Superior temporal gyrus (tissue), 1 donor: ENCODE data around the gene PRKCI.
A peak's percentile ranks its signal among the peaks of the same experiment; 100 is the strongest.
"Not testable (repeated sequence)": the region's sequence is repeated elsewhere in the genome, so short reads cannot be mapped to it uniquely, and the experiment has no call there.

Experiments used
- DNase-seq: peaks from one replicate; pipeline ENCODE4 v3.0.0-alpha.2; 2016; ENCODE audit errors: extremely low spot score

Gene PRKCI

GRCh38 chr3:170222647-170223541 is 670 bp downstream of the PRKCI start:
- peak; percentile 62 for DNase-seq

GRCh38 chr3:170225166-170225565 is 2.9 kb downstream of the PRKCI start:
- no peak for DNase-seq

GRCh38 chr3:170226426-170226960 is 4.3 kb downstream of the PRKCI start:
- no peak for DNase-seq

GRCh38 chr3:170228093-170228766 is 6.0 kb downstream of the PRKCI start:
- DNase-seq, result no peak

- no peak for DNase-seq
Observed at GRCh38 chr3:170232266-170232665, 10.0 kb downstream of the PRKCI start.

- no peak for DNase-seq
Observed at GRCh38 chr3:170233530-170233929, 11.3 kb downstream of the PRKCI start.

GRCh38 chr3:170240142-170240541 is 17.9 kb downstream of the PRKCI start:
- no peak for DNase-seq

GRCh38 chr3:170240671-170241070 is 18.4 kb downstream of the PRKCI start:
- DNase-seq, result no peak

GRCh38 chr3:170244576-170244975 is 22.4 kb downstream of the PRKCI start:
- no peak for DNase-seq

GRCh38 chr3:170247875-170248274 is 25.7 kb downstream of the PRKCI start:
- no peak for DNase-seq

GRCh38 chr3:170256597-170256996 is 34.4 kb downstream of the PRKCI start:
- DNase-seq, result no peak

GRCh38 chr3:170257145-170257544 is 34.9 kb downstream of the PRKCI start:
- DNase-seq, result no peak

- no peak for DNase-seq
Observed at GRCh38 chr3:170258105-170258487, 35.9 kb downstream of the PRKCI start.

GRCh38 chr3:170259907-170260306 is 37.7 kb downstream of the PRKCI start:
- DNase-seq, result no peak

GRCh38 chr3:170267793-170268192 is 45.6 kb downstream of the PRKCI start:
- no peak for DNase-seq

GRCh38 chr3:170269673-170270254 is 47.5 kb downstream of the PRKCI start:
- DNase-seq, result not testable (repeated sequence)

- no peak for DNase-seq
Observed at GRCh38 chr3:170270282-170270881, 48.2 kb downstream of the PRKCI start.

- DNase-seq, result no peak
Observed at GRCh38 chr3:170274641-170275040, 52.4 kb downstream of the PRKCI start.

GRCh38 chr3:170275832-170276231 is 53.6 kb downstream of the PRKCI start:
- no peak for DNase-seq

- DNase-seq, result not testable (repeated sequence)
Observed at GRCh38 chr3:170277311-170277710, 55.1 kb downstream of the PRKCI start.

- no peak for DNase-seq
Observed at GRCh38 chr3:170277833-170278580, 55.8 kb downstream of the PRKCI start.
